ENCODE measurements around the gene ELF3.
A peak's percentile ranks its signal among the peaks of the same experiment; 100 is the strongest.
"Not testable (repeated sequence)": the region's sequence is repeated elsewhere in the genome, so short reads cannot be mapped to it uniquely, and the experiment has no call there.

ELF3 gene

DNA sequence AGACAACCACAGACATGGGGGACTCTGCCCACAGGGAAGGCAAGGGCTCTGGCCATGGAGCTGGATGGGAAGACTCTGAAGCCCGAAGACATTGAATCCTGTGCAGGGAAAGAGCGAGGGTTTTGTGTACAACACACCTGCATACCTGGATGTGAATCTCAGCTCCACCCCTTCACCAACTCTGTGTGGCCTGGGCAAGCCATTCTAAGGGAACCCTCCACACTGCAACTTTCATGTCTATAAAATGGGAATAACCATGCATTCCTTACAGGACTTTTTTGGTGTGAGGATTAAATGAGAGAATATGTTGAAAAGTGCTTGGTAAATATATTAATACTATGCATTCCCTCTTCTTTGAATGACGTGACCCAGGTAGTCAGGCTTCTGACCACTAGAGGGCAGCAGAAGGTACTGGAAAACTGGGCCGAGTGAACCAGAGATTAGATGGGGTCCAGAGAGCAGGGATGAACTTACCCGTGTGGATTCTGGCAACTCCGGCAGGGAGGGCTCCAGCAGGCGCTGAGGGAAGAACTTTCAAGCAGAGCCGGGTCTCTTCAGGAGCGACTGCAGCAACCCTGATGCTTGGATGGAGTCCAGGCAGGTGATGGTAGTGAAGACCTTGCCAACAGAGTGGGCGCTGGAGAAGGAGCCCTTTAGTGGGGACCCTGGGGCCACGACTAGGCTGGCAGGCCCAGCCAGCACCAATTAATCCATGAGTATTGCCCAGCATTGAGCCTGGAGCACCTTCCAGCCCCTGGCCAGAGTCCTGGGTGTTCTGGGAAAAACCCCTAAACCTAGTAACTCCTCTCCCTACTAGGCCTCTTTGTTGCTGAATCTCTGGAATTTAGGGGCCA, 834 bp upstream of the ELF3 start:
- peak; percentile 75 to 78 for DNase-seq

DNA sequence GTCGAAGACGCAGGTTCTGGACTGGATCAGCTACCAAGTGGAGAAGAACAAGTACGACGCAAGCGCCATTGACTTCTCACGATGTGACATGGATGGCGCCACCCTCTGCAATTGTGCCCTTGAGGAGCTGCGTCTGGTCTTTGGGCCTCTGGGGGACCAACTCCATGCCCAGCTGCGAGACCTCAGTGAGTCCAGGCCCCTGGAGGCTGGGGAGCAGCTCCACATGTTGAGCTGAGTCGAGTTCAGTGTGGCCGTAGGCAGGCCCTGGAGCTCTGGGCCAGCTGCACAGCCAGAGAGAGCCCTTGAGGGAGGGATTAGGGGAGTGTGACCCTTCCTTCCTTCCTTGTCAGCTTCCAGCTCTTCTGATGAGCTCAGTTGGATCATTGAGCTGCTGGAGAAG, 1.6 kb downstream of the ELF3 start:
- no peak for DNase-seq

- DNase-seq: no peak
Observed at GRCh38 chr1:202012544-202013478, 2.4 kb downstream of the ELF3 start.

GRCh38 chr1:202013603-202014002, 3.2 kb downstream of the ELF3 start:
- no peak for DNase-seq

DNA sequence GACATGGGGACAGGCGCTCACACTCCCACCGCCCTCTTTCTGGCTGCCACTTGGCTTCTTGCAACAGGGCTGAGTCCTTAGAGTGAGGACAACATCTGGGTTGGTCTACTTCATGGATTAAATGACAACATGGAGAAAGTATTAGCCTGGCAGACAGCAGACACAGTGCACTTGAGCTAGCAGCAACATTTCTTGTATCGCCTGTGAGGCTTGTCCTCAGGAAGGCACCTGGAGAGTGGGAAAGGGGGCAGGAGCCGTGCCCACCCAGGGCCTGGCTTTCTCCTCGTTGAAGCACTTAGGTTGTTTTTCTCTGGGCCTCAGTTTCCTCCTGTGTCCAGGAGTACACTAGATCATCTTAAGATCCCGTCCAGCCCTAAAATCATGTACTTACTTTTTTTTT, 3.7 kb downstream of the ELF3 start:
- no peak for DNase-seq

DNA sequence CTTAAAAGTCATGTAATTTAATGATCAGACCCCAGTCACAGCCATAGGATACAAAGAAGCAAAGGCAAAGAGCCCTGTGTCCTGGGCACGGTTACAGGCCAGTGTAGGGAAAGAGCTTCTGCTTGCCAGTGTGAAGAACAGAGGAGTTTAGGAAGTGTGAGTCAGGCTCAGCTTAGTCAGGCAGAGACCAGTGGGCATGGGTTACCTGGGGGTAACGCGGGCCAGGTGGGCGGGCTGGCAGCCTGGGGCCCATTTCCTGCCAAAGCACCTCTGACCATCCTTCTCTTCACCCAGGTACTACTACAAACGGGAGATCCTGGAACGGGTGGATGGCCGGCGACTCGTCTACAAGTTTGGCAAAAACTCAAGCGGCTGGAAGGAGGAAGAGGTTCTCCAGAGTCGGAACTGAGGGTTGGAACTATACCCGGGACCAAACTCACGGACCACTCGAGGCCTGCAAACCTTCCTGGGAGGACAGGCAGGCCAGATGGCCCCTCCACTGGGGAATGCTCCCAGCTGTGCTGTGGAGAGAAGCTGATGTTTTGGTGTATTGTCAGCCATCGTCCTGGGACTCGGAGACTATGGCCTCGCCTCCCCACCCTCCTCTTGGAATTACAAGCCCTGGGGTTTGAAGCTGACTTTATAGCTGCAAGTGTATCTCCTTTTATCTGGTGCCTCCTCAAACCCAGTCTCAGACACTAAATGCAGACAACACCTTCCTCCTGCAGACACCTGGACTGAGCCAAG, 4.7 kb downstream of the ELF3 start:
- DNase-seq: no peak

DNA sequence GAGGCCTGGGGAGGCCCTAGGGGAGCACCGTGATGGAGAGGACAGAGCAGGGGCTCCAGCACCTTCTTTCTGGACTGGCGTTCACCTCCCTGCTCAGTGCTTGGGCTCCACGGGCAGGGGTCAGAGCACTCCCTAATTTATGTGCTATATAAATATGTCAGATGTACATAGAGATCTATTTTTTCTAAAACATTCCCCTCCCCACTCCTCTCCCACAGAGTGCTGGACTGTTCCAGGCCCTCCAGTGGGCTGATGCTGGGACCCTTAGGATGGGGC, 5.2 kb downstream of the ELF3 start:
- DNase-seq: no peak

DNA sequence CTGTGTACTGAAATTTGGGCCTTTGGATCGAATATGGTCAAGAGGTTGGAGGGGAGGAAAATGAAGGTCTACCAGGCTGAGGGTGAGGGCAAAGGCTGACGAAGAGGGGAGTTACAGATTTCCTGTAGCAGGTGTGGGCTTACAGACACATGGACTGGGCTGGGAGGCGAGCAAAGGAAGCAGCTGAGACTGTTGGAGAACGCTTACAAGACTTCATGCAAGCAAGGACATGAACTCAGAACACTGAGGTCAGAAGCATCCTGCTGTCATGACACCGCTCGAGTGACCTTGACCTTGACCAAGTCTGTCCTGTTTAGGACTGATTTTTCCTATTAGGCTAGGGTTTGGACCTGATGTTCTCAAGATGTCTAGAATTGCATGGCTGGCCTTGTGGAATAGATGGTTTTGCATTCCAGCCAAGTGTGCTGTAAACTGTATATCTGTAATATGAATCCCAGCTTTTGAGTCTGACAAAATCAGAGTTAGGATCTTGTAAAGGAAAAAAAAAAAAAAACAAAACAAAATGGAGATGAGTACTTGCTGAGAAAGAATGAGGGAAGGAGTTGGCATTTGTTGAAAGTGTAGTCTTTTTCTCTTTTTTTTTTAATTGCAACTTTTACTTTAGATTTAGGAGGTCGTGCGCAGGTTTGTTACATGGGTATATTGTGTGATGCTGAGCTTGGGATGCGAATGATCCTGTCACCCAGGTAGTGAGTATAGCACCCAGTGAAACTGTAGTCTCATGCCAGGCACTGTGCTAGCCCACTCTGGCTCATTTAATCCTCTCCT, 5.8 kb downstream of the ELF3 start:
- no peak for DNase-seq

DNA sequence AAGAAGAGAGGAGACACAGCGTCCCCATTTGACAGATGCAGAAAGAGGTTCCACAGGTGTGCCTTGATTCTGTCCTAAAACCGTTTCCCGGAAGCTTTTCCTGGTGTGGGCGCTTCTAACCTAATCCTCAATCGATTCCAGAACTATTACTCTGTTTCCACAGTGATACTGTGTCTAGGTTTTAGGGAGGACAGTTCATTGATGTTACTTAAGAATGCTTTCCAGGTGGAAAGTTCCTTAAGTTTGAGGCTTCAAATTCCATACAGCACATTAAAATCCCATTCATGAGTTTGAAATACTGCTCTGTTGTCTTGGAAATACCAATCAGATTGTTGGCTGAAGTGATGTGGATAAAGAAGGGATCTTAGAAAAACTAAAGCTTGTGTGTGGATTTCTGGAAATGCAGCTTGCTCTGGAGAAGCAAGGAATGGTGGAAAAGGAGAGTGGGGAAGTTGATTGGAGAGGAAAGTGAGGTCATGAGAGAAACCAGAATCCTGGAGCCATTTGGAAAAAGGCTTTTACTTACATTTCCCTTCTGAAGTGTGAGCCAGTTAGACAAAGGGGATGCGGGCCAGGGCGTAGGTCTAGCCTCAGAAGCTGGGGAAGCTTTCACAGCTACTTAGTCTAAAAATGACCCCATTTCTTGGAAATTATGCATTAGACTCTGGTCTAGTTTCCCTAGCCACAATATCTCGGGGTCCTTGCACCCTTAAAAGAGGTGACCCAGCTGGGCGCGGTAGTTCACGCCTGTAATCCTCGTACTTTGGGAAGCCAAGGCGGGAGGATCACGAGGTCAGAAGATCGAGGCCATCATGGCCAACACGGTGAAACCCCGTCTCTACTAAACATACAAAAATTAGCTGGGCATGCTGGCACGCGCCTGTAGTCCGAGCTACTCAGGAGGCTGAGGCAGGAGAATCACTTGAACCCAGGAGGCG, 6.7 kb downstream of the ELF3 start:
- no peak for DNase-seq

DNA sequence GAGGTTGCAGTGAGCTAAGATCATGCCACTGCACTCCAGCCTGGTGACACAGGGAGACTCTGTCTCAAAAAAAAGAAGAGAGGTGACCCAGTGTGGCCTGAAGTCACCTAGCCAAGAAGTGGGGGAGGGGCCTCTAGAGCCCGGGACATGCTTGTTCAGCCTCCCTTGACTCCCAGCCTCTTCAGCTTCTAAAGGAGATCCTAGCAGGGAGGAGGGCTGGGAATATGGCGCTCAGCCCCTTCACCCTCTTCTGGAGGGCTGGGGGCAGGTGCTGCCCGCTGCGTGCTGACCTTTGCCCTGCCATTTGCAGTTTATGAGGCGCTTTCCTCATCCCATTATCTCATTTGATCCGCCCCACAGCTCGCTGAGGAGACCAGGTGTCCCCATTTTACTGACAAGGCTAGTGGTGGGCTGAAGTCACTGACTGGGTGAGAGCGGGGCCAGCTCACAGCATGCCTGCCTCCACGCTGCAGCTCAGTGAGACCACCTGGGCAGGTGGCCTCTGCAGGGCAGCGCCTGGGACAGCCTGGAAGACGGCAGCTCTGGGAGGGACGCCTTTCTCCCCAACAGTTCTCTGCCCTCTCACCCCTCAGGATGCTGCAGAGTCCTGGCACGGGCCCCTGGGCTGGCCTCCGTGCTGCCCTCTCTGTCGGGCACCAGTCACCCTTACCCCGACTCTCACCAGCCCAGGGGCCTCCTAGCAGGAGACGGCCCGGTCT, 7.5 kb downstream of the ELF3 start:
- peak; percentile 38 to 50 for DNase-seq

DNA sequence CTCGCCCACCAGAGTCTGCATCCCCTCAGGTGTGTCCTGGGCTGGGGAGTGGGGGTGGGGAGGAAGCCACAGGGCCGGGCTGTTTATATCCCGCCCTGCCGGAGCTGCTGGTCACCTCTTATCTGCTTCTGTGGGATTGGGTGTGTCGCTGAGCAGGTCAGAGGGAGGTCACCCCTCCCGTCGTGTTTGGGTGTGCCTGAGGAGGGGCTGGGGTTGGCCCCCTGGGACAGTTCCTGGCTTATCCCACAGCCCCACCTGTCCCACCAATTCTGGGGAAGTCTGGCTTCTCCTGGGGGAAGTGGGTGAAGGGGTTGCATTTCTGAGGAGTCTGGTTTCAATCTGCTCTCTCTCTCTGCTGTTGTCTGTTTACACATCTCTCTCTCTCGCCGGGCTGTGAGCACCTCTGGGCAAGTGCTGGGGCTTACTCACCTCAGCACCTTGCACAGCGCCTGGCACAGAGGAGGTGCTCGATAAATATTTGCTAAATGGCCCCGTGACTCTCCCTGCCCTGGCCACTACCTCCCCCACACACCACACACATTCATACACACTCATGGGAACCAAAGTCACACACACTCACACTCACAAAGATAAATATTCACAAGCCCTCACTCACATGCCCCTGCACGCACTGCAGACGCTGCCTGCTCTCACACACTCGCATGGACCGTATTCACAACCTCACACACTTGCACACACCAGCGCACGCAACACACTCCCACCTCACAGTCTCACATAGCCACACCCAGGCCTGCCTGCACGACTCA, 8.3 kb downstream of the ELF3 start:
- peak; percentile 65 to 81 for DNase-seq

DNA sequence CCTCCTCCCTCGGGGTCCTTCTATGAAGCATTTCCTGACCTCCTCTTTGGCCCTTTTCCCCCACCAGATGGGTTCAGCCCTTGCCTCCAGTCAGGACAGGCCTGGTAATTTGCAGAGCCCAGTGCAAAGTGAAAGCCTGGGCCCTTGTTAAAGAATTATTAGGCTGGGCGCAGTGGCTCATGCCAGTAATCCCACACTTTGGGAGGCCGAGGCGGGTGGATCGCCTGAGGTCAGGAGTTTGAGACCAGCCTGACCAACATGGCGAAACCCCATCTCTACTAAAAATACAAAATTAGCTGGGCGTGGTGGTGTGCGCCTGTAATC, 8.8 kb downstream of the ELF3 start:
- DNase-seq: not testable (repeated sequence)

DNA sequence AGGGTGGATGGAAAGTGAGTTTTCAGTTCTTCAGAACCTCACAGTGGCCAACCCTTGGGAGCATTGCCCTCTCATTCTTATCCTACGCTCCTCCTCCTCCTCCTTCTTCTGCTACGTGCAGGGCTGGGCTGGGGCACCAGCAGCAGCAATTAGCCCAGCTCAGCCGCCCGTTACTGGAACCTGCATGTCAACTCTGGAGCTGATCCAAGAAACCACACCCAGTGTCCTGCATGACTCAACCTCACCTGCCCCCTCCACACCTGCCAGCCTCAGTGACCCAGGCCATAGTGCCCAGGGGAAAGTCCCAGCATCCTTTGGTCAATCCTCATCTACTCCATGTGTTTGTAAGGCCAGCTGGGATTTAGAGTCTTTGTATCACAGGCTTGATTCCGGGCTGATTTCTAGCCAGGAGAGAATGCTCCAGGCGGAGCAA, 12.6 kb downstream of the ELF3 start:
- DNase-seq: peak; percentile 90 to 94

GRCh38 chr1:202029171-202029665, 18.8 kb downstream of the ELF3 start:
- DNase-seq: peak in 1 of 2 experiments; percentile 32

DNA sequence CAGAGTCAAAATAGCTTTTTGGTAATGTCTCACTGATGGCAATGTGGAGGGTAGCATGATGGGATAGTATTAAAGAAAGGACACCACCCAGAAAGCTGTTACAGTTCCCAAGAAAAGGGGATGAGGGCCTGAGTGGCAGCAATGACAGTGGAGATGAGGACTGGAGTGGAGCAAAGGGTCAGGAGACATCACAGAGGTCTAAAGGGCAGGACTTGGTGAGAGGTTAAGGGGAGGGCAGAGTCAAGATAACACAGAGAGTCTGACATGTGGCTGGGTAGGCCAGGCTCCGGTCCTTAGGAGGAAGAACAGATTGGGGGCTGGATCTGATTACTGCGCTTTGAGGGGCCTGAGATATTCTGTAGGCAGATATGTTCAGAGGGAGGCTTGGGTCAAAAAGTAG, 19.3 kb downstream of the ELF3 start:
- no peak for DNase-seq

DNA sequence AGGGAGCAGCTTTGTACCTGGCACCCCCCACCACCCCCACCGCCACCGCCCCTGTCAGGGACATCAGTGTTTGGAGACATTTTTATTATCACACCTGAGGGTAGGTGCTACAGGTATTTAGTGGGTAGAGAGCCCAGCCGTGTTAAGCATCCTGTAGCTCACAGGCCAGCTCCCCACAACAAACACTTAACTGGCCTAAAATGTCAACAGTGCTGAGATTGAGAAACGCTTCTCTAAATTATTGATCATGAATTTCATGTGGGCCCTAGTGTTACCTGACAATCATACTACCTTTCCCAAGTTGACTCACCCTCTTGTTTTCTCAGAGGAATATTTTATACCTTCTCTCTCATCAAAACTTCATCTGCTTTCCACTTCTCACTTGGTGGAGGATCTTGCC, 21.4 kb downstream of the ELF3 start:
- DNase-seq: no peak

DNA sequence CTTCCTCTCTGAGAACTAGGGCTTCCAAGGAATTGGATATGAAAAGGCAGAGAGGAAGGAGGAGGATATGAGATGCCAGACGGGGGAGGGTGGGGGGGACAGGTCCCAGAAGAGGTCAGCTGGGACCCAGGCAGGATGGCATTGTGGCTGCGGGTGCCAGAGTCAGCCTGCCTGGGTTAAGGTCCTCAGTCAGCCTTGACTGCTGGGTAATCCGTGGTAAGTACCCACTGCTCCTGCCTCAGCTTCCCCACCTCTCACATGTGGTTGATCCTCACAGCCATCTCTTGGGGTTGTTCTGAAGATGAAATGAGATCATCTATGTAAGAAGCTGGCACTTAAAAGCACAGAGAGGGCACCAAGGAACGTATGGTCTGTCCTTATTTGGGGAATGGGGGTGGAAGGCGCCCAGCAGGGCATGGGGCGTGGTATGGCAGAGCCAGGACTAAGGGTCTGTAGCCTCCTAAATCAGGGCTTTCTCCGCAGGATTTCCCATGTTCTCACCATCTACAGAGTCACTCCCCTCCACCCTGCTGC, 23.8 kb downstream of the ELF3 start:
- no peak for DNase-seq

DNA sequence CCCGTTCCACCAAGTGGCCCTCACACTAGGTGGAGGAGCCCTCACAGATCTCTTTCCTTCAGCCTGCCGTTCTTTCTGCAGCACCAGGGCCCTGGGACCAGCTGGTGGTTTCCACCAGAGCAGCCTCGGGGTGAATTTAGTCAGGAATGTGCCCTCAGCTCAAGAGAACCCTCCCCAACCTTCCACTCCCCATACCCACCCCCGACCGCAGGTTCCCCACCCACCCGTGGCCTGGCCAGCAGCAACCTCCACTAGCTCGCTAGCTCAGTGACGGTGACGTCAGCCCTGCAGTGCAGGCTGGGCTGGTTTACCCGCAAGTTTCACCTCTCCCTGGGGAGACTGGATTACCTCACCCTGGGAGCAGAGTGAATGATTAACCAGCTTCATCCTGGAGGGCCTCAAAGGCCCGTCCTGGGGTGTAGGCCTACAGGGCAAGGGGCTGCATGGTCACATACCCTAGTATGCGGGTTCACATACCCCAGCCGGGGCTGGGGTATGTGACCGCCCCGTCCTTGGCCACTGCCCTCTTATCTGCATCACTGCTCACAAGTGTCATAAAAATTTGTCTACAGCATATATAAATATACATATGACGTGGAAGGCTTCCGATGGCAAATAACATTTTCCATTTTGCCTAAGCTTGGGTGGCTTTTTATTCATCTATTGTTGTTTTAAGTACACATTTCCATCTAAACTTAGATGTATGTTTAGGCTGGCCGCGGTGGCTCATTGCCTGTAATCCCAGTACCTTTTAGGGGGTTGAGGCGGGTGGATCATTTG, 24.5 kb downstream of the ELF3 start:
- peak; percentile 73 to 81 for DNase-seq
